Stomach smooth muscle (tissue), 2 donors: ENCODE results near the gene CAV3.
A peak's percentile ranks its signal among the peaks of the same experiment; 100 is the strongest.

Experiments
- H3K27ac ChIP-seq: one replicate; pipeline ENCODE4 v1.7.0; 2013; ENCODE audit warnings: mild to moderate bottlenecking, low read length, inconsistent platforms
- H3K27me3 ChIP-seq, 2 donors: one replicate each; pipeline ENCODE4 v1.7.0; 2013; ENCODE audit warnings: low read length in 2 of 2; ENCODE audit not compliant: insufficient read depth in 2 of 2, control insufficient read depth in 1 of 2
- H3K36me3 ChIP-seq, 2 donors: one replicate each; pipeline ENCODE4 v1.7.0; 2013; ENCODE audit warnings: low read length in 2 of 2; ENCODE audit not compliant: control insufficient read depth in 2 of 2, insufficient read depth in 2 of 2
- H3K4me1 ChIP-seq: one replicate; pipeline ENCODE4 v1.7.0; 2013; ENCODE audit warnings: low read length; ENCODE audit not compliant: control insufficient read depth, insufficient read depth
- H3K4me3 ChIP-seq, 2 donors: one replicate each; pipeline ENCODE4 v1.7.0; 2013; ENCODE audit warnings: low read length in 2 of 2
- H3K9ac ChIP-seq, 2 donors: one replicate each; pipeline ENCODE4 v1.7.0; 2013; ENCODE audit warnings: low read length in 2 of 2, mild to moderate bottlenecking in 1 of 2
- H3K9me3 ChIP-seq, 2 donors: one replicate each; pipeline ENCODE4 v1.7.0; 2013; ENCODE audit warnings: low read length in 2 of 2; ENCODE audit not compliant: control insufficient read depth in 2 of 2
- donor health status: healthy.
- donor health status: Pancreatic carcinoma.

CAV3 gene

GRCh38 chr3:8762607-8763377 is 29.2 kb downstream of the CAV3 start:
- Histone ChIP-seq H3K4me1 (peaks cover 7% of the 10 kb centered on the region), H3K36me3 (no peaks in the 10 kb centered on the region)

GRCh38 chr3:8764528-8764927 is 30.9 kb downstream of the CAV3 start:
- no peaks in the 10 kb centered on the region for H3K36me3 ChIP-seq
- H3K27ac ChIP-seq = no peak overlapping the region
- H3K9ac ChIP-seq = no peak overlapping the region
- H3K27me3 ChIP-seq = peaks cover 22 to 32% of the 10 kb centered on the region in 2 donors
- no peaks in the 10 kb centered on the region for H3K9me3 ChIP-seq
- peaks cover 24% of the 10 kb centered on the region for H3K4me1 ChIP-seq
- no peak overlapping the region for H3K4me3 ChIP-seq

More at GRCh38 chr3:8762607-8763377, 29.2 kb downstream of the CAV3 start:
- H3K4me3 ChIP-seq = no peak overlapping the region
- H3K9me3 ChIP-seq = no peaks in the 10 kb centered on the region
- peaks cover 11 to 14% of the 10 kb centered on the region in 2 donors for H3K27me3 ChIP-seq
- H3K9ac ChIP-seq = no peak overlapping the region
- no peak overlapping the region for H3K27ac ChIP-seq

GRCh38 chr3:8765528-8765927 is 31.9 kb downstream of the CAV3 start:
- H3K9ac ChIP-seq = no peak overlapping the region
- no peak overlapping the region for H3K4me3 ChIP-seq
- peaks cover 25 to 37% of the 10 kb centered on the region in 2 donors for H3K27me3 ChIP-seq

GRCh38 chr3:8766148-8766547 is 32.5 kb downstream of the CAV3 start:
- H3K9me3 ChIP-seq = no peaks in the 10 kb centered on the region
- H3K4me1 ChIP-seq = peaks cover 26% of the 10 kb centered on the region
- no peaks in the 10 kb centered on the region for H3K36me3 ChIP-seq
- H3K9ac ChIP-seq = no peak overlapping the region
- no peak overlapping the region for H3K4me3 ChIP-seq
- H3K27me3 ChIP-seq = peaks cover 25 to 37% of the 10 kb centered on the region in 2 donors
- H3K27ac ChIP-seq = no peak overlapping the region

More at GRCh38 chr3:8765528-8765927, 31.9 kb downstream of the CAV3 start:
- Histone ChIP-seq H3K4me1 (peaks cover 26% of the 10 kb centered on the region), H3K36me3 (no peaks in the 10 kb centered on the region), H3K9me3 (no peaks in the 10 kb centered on the region), H3K27ac (no peak overlapping the region)

GRCh38 chr3:8767256-8767666 is 33.7 kb downstream of the CAV3 start:
- H3K9me3 ChIP-seq = no peaks in the 10 kb centered on the region
- no peak overlapping the region for H3K9ac ChIP-seq
- H3K27ac ChIP-seq = no peak overlapping the region
- peaks cover 26% of the 10 kb centered on the region for H3K4me1 ChIP-seq
- H3K36me3 ChIP-seq = no peaks in the 10 kb centered on the region
- H3K4me3 ChIP-seq = peak overlapping the region in 1 of 2 donors; percentile 29
- H3K27me3 ChIP-seq = peaks cover 29 to 37% of the 10 kb centered on the region in 2 donors

GRCh38 chr3:8767667-8768363 is 34.2 kb downstream of the CAV3 start:
- Histone ChIP-seq H3K36me3 (no peaks in the 10 kb centered on the region), H3K9me3 (no peaks in the 10 kb centered on the region), H3K4me1 (peaks cover 26% of the 10 kb centered on the region), H3K27me3 (peaks cover 29 to 37% of the 10 kb centered on the region in 2 donors), H3K4me3 (peak overlapping the region; percentile 19 to 29), H3K27ac (no peak overlapping the region), H3K9ac (no peak overlapping the region)

- Histone ChIP-seq H3K27ac (no peak overlapping the region), H3K4me3 (peak overlapping the region in 1 of 2 donors; percentile 67), H3K27me3 (peaks cover 29 to 37% of the 10 kb centered on the region in 2 donors), H3K4me1 (peaks cover 26% of the 10 kb centered on the region), H3K9me3 (no peaks in the 10 kb centered on the region), H3K9ac (no peak overlapping the region), H3K36me3 (no peaks in the 10 kb centered on the region)
Measured at GRCh38 chr3:8768364-8769087, 34.9 kb downstream of the CAV3 start.

GRCh38 chr3:8769088-8769822 is 35.7 kb downstream of the CAV3 start, which contains the start of gene OXTR:
Gene OXTR (minus strand): TSS chr3:8769613. CDS start chr3:8768187, 1,426 bp downstream.
- Histone ChIP-seq H3K27ac (no peak within 1 kb of the TSS), H3K9ac (no peak within 1 kb of the TSS), H3K9me3 (no peaks in the 10 kb centered on the region), H3K36me3 (no peaks in the 10 kb centered on the region), H3K27me3 (peaks cover 29 to 37% of the 10 kb centered on the region in 2 donors), H3K4me3 (peak within 1 kb of the TSS; percentile 20 to 67), H3K4me1 (peaks cover 30% of the 10 kb centered on the region)

- H3K27ac ChIP-seq = no peak overlapping the region
- no peaks in the 10 kb centered on the region for H3K9me3 ChIP-seq
- no peak overlapping the region for H3K9ac ChIP-seq
- H3K27me3 ChIP-seq = peaks cover 10 to 13% of the 10 kb centered on the region in 2 donors
- H3K4me1 ChIP-seq = peaks cover 12% of the 10 kb centered on the region
- H3K4me3 ChIP-seq = no peak overlapping the region
- no peaks in the 10 kb centered on the region for H3K36me3 ChIP-seq
Measured at GRCh38 chr3:8773941-8774542, 40.4 kb downstream of the CAV3 start.

- no peak overlapping the region for H3K27ac ChIP-seq
- H3K27me3 ChIP-seq = peaks cover under 1 to 8% of the 10 kb centered on the region in 2 donors
- H3K9me3 ChIP-seq = no peaks in the 10 kb centered on the region
- no peaks in the 10 kb centered on the region for H3K36me3 ChIP-seq
- peaks cover 6% of the 10 kb centered on the region for H3K4me1 ChIP-seq
- no peak overlapping the region for H3K4me3 ChIP-seq
- H3K9ac ChIP-seq = no peak overlapping the region
Measured at GRCh38 chr3:8775181-8775580, 41.6 kb downstream of the CAV3 start.
